Mucosa of descending colon (tissue), 3 donors: Measurements from ENCODE around the gene CFAP70. TPM values are rescaled to one million over a fixed set of nuclear protein-coding genes. Genes with fewer than 3 reads are reported as not detected.

Experiments used
- ATAC-seq: fragments of 200-7000 bp; cut with Tn5 transposase; one replicate; pipeline ENCODE4 v1.9.1; 2020; ENCODE audit warnings: mild to moderate bottlenecking, moderate library complexity
- DNase-seq, 3 donors: peaks; one replicate each; pipeline ENCODE4 v3.0.0-alpha.2; 2020
- H3K36me3 ChIP-seq: fragments of 200-600 bp; one replicate; pipeline ENCODE4 v1.8.0; 2021; ENCODE audit warnings: low read depth, mild to moderate bottlenecking
- H3K4me1 ChIP-seq: fragments of 200-600 bp; one replicate; pipeline ENCODE4 v1.8.0; 2021; ENCODE audit warnings: low read depth, mild to moderate bottlenecking
- H3K4me3 ChIP-seq: fragments of 200-600 bp; one replicate; pipeline ENCODE4 v1.8.0; 2021; ENCODE audit warnings: mild to moderate bottlenecking
- H3K9me3 ChIP-seq: fragments of 200-600 bp; one replicate; pipeline ENCODE4 v1.8.0; 2021; ENCODE audit warnings: mild to moderate bottlenecking
- intact Hi-C, 2 donors: fragments of 100-400 bp; cut with DNase I in 1 of 2; cut with micrococcal nuclease in 1 of 2; formaldehyde crosslinking; loops; one replicate each; pipeline versions ENCODE4 v1.11.0 to v1.11.1; 2022; cut with DNase I, micrococcal nuclease
- total RNA-seq, 3 donors: library from RNA; stranded (reverse); fragmentation: NEBNext Ultra II Directional in 2 of 3; extraction: Animal tissue kit (Norgen Biotek cat#: 25700) in 2 of 3; gene quantifications; one replicate each; pipeline versions ENCODE4 v1.2.1 to v1.2.4, GENCODE V29; 2021 to 2023
- TF ChIP-seq, protein P1 (sequence below): fragments of 200-600 bp; IDR thresholded peaks from one replicate; pipeline ENCODE4 v1.8.0; 2022; ENCODE audit warnings: antibody characterized with exemption, mild to moderate bottlenecking
- donor health status: DM: no; HTN: no; CAD: no; lungs with moderate emphysema.
- donor health status: DM: no; HTN: no; CAD: no.
- donor health status: DM: no; HTN: yes; CAD: no.

The CFAP70 gene
- total RNA-seq, 3 donors from 2014 or later = 0.94 to 2.0 (median 1.2) TPM

DNA sequence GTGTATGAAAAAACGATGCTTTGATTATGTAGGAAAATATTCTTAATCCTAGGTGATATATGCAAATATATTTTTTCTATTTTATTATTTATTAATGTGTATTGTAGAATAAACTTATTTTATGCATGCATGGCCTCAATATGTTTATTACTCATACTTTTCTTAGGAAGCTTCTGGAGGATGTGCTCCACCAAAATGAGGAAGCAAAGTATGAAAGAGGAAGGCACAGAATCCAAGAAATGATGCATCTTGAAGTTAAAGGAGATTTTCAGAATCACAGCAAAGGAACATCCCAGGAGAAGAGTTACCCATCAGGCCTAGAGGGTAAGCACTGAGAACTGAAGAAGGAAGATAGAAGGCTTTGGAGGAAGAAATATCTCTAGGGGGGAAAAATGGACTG, 71.2 kb downstream of the CFAP70 start:
- intact Hi-C loops = no loop called here
- H3K9me3 ChIP-seq = no peaks in the 10 kb centered on the region
- H3K4me3 ChIP-seq = no peak overlapping the region
- TF ChIP-seq, protein P1, sequence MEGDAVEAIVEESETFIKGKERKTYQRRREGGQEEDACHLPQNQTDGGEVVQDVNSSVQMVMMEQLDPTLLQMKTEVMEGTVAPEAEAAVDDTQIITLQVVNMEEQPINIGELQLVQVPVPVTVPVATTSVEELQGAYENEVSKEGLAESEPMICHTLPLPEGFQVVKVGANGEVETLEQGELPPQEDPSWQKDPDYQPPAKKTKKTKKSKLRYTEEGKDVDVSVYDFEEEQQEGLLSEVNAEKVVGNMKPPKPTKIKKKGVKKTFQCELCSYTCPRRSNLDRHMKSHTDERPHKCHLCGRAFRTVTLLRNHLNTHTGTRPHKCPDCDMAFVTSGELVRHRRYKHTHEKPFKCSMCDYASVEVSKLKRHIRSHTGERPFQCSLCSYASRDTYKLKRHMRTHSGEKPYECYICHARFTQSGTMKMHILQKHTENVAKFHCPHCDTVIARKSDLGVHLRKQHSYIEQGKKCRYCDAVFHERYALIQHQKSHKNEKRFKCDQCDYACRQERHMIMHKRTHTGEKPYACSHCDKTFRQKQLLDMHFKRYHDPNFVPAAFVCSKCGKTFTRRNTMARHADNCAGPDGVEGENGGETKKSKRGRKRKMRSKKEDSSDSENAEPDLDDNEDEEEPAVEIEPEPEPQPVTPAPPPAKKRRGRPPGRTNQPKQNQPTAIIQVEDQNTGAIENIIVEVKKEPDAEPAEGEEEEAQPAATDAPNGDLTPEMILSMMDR = no peak
- DNase-seq = no peak
- no peaks in the 10 kb centered on the region for H3K36me3 ChIP-seq
- no peaks in the 10 kb centered on the region for H3K4me1 ChIP-seq
- no peak for ATAC-seq

DNA sequence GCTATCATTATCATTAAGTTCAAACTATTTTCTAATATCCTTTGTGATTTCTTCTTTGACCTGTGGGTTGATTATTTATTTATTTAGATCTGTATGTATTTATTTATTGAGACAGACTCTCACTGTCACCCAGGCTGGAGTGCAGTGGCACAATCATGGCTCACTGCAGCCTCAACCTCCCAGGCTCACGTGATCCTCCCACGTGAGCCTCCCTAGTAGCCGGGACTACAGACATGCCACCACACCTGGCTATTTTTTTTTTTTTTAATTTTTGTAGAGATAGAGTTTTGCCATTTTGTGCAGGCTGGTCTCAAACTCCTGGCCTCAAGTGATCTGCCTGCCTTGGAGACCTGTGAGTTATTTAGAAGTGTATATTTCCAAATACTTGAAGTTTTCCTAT, 77.6 kb downstream of the CFAP70 start:
- Histone ChIP-seq H3K9me3 (no peaks in the 10 kb centered on the region), H3K4me3 (no peak overlapping the region), H3K36me3 (no peaks in the 10 kb centered on the region), H3K4me1 (no peaks in the 10 kb centered on the region)
- intact Hi-C loops = no loop called here
- ATAC-seq (no peak), DNase-seq (no peak)
- TF ChIP-seq, protein P1 = no peak

DNA sequence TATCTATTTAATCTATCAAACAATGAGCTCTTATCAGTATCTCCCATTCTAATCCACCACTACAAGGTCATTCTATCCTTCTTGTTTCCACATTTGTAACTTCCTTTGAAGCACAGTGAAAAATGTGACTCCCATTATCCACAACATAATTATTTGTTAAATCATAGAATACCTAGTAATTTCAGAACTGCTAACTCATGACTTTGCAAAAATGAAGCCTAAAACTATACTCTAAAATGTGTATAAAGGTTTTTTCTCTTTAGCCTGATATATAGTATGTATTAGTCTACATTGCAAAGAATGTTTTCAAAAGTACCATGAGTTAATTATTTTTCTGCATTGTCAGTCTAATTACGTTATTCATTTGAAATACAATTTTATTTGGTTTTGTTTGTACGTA, 94.2 kb downstream of the CFAP70 start:
- H3K36me3 ChIP-seq = no peaks in the 10 kb centered on the region
- peaks cover 3% of the 10 kb centered on the region for H3K9me3 ChIP-seq
- no peak for ATAC-seq
- no peaks in the 10 kb centered on the region for H3K4me1 ChIP-seq
- intact Hi-C loops = no loop called here
- DNase-seq = no peak
- no peak overlapping the region for H3K4me3 ChIP-seq
- TF ChIP-seq, protein P1 = no peak

DNA sequence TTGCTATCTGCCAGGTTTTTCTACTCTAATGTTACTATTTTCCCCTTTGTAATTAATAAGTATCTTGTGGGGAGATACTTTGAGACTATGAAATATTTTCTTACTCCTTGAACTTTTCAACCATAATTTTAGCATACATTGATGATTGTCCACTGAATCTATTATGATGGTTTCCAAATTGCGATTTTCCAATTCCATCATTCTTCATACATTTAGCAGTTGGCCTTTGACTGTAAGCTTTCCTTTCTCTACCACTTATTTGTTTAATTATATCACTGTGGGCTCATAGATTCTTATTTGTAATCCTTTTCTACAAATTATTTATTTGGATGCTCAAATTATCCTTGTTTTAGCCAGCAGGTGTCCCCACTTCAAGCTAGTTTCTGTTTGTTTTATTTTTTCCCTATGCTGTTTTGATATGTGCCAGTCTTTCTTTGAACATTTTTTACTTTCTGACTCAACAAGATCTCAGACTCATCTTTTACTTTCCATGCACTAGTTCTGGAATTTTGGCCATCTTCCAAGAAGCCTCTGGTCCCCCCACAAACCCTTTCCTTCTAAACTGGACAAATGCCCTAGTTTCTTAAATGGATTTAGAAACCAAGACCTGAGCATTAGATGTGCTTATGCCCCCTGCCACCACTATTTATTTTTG, 94.8 kb downstream of the CFAP70 start:
- Histone ChIP-seq H3K9me3 (peaks cover 5% of the 10 kb centered on the region), H3K4me3 (no peak overlapping the region), H3K4me1 (no peaks in the 10 kb centered on the region), H3K36me3 (no peaks in the 10 kb centered on the region)
- intact Hi-C loops = no loop called here
- ATAC-seq = no peak
- TF ChIP-seq, protein P1 = no peak
- DNase-seq = peak in 1 of 3 donors; percentile 14

DNA sequence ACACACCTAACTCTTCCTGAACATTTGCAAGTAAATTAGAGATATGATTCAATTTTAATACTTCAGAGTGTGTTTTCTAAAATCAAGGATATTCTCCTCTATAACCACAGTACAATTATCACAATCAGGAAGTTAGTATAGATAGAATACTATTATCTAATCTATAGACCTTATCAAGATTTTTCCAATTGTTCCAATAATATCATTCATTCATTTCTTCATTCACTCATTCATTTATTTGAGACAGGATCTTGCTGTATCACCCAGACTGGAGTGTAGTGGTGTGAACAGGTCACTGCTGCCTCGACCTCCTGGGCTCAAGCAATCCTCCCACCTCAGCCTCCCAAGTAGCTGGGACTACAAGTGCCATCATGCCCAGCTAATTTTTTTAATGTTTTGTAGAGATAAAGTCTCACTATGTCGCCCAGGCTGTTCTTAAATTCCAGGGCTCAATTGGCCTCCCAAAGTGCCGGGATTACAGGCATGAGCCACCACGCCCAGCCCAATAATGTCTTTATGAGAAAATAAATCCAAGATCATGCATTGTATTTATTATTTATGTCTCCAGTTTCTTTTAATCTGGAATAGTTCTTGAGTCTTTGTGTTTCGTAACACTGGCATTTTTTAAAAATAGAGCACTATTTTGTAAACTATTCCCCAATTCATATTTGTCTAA, 95.6 kb downstream of the CFAP70 start:
- Histone ChIP-seq H3K4me3 (no peak overlapping the region), H3K9me3 (peaks cover 10% of the 10 kb centered on the region), H3K36me3 (no peaks in the 10 kb centered on the region), H3K4me1 (no peaks in the 10 kb centered on the region)
- intact Hi-C loops = no loop called here
- DNase-seq (no peak), ATAC-seq (no peak)
- TF ChIP-seq, protein P1 = no peak
